ENCODE results near the gene KRTAP6-1. TPM values are rescaled to one million over a fixed set of nuclear protein-coding genes. Genes with fewer than 3 reads are reported as not detected.

KRTAP6-1 gene
- total RNA-seq, 4 donors from 2014 or later, result 16.0 TPM; not detected in 3

DNA sequence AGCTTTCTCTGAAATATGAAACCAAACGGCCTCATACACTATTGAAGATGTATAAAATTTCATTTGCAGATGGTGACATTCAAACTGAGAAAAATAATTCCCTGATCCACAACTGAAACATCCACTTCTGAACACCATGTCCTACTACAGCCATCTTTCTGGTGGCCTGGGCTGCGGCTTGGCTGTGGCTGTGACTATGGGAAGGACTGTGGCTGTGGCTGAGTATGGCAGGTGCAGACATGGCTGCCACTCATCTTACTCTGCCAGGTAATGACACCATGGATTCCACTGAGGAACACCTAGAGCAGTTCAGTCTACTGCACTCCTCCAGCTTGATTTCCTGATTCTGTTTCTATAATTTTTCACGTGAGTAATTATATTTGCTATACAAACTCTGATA lies 6.8 kb upstream of the KRTAP6-1 start, which contains the start of gene KRTAP20-4:
Gene KRTAP20-4 (plus strand): TSS at position 106 of the 400 bp plus-strand sequence.
- Histone ChIP-seq H3K9me3 (no peaks in the 10 kb centered on the region), H3K36me3 (no peaks in the 10 kb centered on the region), H3K27me3 (no peaks in the 10 kb centered on the region), H3K4me3 (no peak within 1 kb of the TSS), H3K27ac (no peak within 1 kb of the TSS), H3K4me1 (no peaks in the 10 kb centered on the region)
- WGBS, result 85% methylated on average over 3 of the region's 3 CpGs
- TF ChIP-seq POLR2AphosphoS5 (IDR thresholded peaks at IDR 0.05) (no peak), EP300 (IDR thresholded peaks at IDR 0.05) (no peak), POLR2A (IDR thresholded peaks at IDR 0.05) (no peak)
- TF ChIP-seq, protein P1, sequence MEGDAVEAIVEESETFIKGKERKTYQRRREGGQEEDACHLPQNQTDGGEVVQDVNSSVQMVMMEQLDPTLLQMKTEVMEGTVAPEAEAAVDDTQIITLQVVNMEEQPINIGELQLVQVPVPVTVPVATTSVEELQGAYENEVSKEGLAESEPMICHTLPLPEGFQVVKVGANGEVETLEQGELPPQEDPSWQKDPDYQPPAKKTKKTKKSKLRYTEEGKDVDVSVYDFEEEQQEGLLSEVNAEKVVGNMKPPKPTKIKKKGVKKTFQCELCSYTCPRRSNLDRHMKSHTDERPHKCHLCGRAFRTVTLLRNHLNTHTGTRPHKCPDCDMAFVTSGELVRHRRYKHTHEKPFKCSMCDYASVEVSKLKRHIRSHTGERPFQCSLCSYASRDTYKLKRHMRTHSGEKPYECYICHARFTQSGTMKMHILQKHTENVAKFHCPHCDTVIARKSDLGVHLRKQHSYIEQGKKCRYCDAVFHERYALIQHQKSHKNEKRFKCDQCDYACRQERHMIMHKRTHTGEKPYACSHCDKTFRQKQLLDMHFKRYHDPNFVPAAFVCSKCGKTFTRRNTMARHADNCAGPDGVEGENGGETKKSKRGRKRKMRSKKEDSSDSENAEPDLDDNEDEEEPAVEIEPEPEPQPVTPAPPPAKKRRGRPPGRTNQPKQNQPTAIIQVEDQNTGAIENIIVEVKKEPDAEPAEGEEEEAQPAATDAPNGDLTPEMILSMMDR (IDR thresholded peaks at IDR 0.05), result no peak
- DNase-seq (ENCODE audit: low spot score in 2 of 2), result no peak

DNA sequence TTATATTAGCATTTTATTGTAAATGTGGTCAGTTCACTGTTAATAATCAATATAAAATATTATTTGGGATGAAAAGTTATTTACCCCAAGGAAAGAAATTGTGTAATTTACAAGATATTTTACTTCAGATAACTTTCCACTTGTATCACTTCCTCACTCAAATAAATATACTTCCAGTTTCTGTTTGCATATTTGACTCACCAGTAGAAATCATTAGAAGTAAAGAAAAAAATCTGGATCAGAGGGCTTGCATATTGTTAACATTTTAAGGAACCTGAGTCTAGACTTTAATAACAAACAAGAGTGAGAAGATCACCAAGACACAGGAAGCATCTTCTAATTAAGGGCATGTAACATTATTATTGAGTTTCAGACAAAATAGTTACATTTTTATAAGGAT lies 6.3 kb upstream of the KRTAP6-1 start:
- Histone ChIP-seq H3K9me3 (no peaks in the 10 kb centered on the region), H3K27ac (no peak overlapping the region), H3K27me3 (no peaks in the 10 kb centered on the region), H3K36me3 (no peaks in the 10 kb centered on the region), H3K4me3 (no peak overlapping the region), H3K4me1 (no peaks in the 10 kb centered on the region)
- no peak for DNase-seq (ENCODE audit: low spot score in 2 of 2)
- TF ChIP-seq POLR2A (IDR thresholded peaks at IDR 0.05), result no peak
- no peak for TF ChIP-seq POLR2AphosphoS5 (IDR thresholded peaks at IDR 0.05)
- TF ChIP-seq, protein P1 (IDR thresholded peaks at IDR 0.05), result no peak
- no peak for TF ChIP-seq EP300 (IDR thresholded peaks at IDR 0.05)

DNA sequence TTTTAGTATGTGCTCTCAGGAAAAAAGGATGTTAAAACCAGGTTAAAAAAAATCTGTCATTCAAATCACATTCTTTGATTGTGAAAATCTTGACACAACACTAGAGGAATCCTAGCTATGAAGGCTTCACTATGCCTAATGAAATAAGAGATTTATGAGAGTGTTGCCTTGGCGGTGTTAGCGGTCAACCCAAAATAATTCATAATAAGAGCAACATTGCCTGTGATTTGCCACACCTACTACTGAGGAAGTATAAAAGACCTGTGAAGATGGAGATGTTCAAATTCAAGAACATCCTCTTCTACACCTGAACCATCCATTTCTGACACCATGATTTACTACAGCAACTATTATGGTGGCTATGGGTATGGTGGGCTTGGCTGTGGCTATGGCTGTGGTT lies 2.4 kb upstream of the KRTAP6-1 start, which contains the start of gene KRTAP20-1:
Gene KRTAP20-1 (plus strand): TSS at position 301 of the 400 bp plus-strand sequence. CDS start 30 bp downstream, at position 331.
- H3K27me3 ChIP-seq, result no peaks in the 10 kb centered on the region
- WGBS, result 75% methylated on average over 2 of the region's 2 CpGs
- DNase-seq (ENCODE audit: low spot score in 2 of 2), result no peak
- no peaks in the 10 kb centered on the region for H3K36me3 ChIP-seq
- no peaks in the 10 kb centered on the region for H3K4me1 ChIP-seq
- no peak within 1 kb of the TSS for H3K27ac ChIP-seq
- TF ChIP-seq EP300 (IDR thresholded peaks at IDR 0.05) (no peak), POLR2A (IDR thresholded peaks at IDR 0.05) (no peak), POLR2AphosphoS5 (IDR thresholded peaks at IDR 0.05) (no peak)
- TF ChIP-seq, protein P1 (IDR thresholded peaks at IDR 0.05), result no peak
- H3K4me3 ChIP-seq, result no peak within 1 kb of the TSS
- no peaks in the 10 kb centered on the region for H3K9me3 ChIP-seq

DNA sequence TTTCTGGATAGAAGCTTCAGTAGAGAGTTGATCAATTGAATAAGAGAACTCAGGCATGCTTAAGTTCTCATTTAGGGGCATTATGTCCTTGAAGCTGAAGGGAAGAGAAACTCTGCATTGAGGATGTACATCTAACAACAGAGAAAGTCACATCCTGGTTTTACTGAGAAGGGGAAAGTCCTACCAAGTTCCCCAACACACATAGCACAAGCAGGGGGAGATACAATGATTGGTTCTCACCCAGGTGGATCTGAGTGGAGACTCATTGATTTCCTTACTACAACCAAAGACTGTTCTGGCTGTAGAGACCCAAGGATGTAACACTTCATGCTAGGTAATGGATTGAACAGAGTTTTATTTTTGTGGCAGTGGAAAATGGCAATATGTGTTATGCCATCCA lies 1.5 kb upstream of the KRTAP6-1 start:
- H3K9me3 ChIP-seq, result no peaks in the 10 kb centered on the region
- no peak for DNase-seq (ENCODE audit: low spot score in 2 of 2)
- H3K27me3 ChIP-seq, result no peaks in the 10 kb centered on the region
- H3K27ac ChIP-seq, result no peak overlapping the region
- H3K4me3 ChIP-seq, result no peak overlapping the region
- no peak for TF ChIP-seq POLR2A (IDR thresholded peaks at IDR 0.05)
- H3K4me1 ChIP-seq, result no peaks in the 10 kb centered on the region
- H3K36me3 ChIP-seq, result no peaks in the 10 kb centered on the region

DNA sequence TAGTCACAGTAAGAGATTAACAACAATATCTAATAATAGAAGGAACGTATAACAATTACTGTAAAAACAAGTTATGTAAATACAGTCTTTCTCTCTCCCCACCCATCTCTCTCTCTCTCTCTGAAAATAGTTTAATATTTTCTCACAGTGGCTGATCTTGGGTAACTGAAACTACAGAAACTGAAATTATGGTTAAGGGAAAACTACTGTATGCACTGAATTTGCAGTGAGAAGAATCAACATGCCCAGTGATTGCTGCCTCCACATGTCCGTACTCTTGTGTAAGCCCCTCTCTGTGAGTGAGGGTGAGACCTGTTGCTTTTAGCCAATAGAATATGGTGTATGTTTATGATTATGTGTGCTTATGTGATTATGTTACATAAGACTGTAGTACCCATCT lies 1.6 kb downstream of the KRTAP6-1 start:
- Histone ChIP-seq H3K36me3 (no peaks in the 10 kb centered on the region), H3K27me3 (no peaks in the 10 kb centered on the region), H3K4me3 (no peak overlapping the region), H3K27ac (no peak overlapping the region), H3K9me3 (no peaks in the 10 kb centered on the region), H3K4me1 (no peaks in the 10 kb centered on the region)
- no peak for DNase-seq (ENCODE audit: low spot score in 2 of 2)
- no peak for TF ChIP-seq POLR2AphosphoS5 (IDR thresholded peaks at IDR 0.05)
- TF ChIP-seq, protein P1 (IDR thresholded peaks at IDR 0.05), result no peak
- no peak for TF ChIP-seq POLR2A (IDR thresholded peaks at IDR 0.05)
- TF ChIP-seq EP300 (IDR thresholded peaks at IDR 0.05), result no peak
- 82% methylated on average over 2 of the region's 2 CpGs for WGBS

DNA sequence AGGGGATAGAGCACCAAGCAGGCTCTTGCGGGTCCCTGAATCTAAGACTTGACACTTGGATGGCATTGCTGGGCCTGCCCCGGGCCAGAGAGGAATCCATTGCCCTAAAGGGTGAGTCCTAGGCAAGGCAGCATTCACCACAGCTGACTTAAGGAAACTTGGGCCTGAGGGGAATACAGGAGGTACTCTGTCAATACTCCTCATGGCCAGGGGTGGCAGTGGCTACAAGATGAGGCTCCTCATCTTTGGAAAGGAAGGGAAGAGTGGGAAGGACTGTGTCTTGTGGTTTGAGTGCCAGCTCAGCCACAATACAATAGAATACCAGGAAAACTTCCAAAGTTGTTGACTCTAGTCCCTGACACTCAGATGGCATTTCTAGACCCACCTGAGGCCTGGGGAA lies 7.8 kb downstream of the KRTAP6-1 start:
- WGBS, result 100% methylated on average over 2 of the region's 2 CpGs
- Histone ChIP-seq H3K27me3 (no peaks in the 10 kb centered on the region), H3K27ac (no peak overlapping the region)

More for the DNA sequence above, 7.8 kb downstream of the KRTAP6-1 start:
- no peak for DNase-seq (ENCODE audit: low spot score in 2 of 2)
- Histone ChIP-seq H3K4me1 (no peaks in the 10 kb centered on the region), H3K36me3 (no peaks in the 10 kb centered on the region), H3K4me3 (no peak overlapping the region), H3K9me3 (no peaks in the 10 kb centered on the region)
- TF ChIP-seq, protein P1 (IDR thresholded peaks at IDR 0.05), result no peak
- TF ChIP-seq EP300 (IDR thresholded peaks at IDR 0.05) (no peak), POLR2AphosphoS5 (IDR thresholded peaks at IDR 0.05) (no peak), POLR2A (IDR thresholded peaks at IDR 0.05) (no peak)
